H1 (cell line): Measurements from ENCODE around the gene CAPZB. TPM values are rescaled to one million over a fixed set of nuclear protein-coding genes. Genes with fewer than 3 reads are reported as not detected.

Source experiments
- CREB1 ChIP-seq: IDR thresholded peaks from 2 replicates; pipeline ENCODE4 v1.6.1; 2012; ENCODE audit warnings: inconsistent platforms
- HDAC2 ChIP-seq, 2 experiments: fragments of 300-600 bp in 1 of 2; sonication (generic) in 1 of 2; IDR thresholded peaks; 2 replicates each; pipeline ENCODE4 v1.6.1; 2011 to 2012; ENCODE audit warnings: low read depth in 2 of 2, low read length in 2 of 2, mild to moderate bottlenecking in 2 of 2, moderate library complexity in 2 of 2, borderline replicate concordance in 1 of 2, inconsistent platforms in 1 of 2
- POLR2A ChIP-seq, 2 experiments: IDR thresholded peaks; 1 replicate in 1 of 2; 2 replicates in 1 of 2; pipeline ENCODE4 v1.6.1; 2011; ENCODE audit warnings: low read depth in 2 of 2, low read length in 2 of 2, mild to moderate bottlenecking in 2 of 2; ENCODE audit errors: control extremely low read depth in 1 of 2
- POLR2AphosphoS5 ChIP-seq: IDR thresholded peaks from 2 replicates; pipeline ENCODE4 v1.6.1; 2011; ENCODE audit warnings: low read depth, low read length
- POU5F1 ChIP-seq: IDR thresholded peaks from 2 replicates; pipeline ENCODE4 v1.6.1; 2011; ENCODE audit warnings: low read depth, mild to moderate bottlenecking, low read length, moderate library complexity
- polyA plus RNA-seq, 7 experiments: library from polyadenylated mRNA; depleted of rRNA in 3 of 7; stranded (reverse) in 5 of 7; unstranded in 2 of 7; fragments of >200 nt in 5 of 7; fragments of 200-250 nt in 2 of 7; gene quantifications; 1 replicate in 5 of 7; 2 replicates in 1 of 7; 4 replicates in 1 of 7; pipeline versions ENCODE4 v1.2.1 to v1.2.3, GENCODE V29; 2011 to 2013; ENCODE audit warnings: missing spikeins in 2 of 7, mixed read lengths in 2 of 7
- total RNA-seq: library from RNA; stranded (reverse); fragmentation: NEBNext Ultra II Directional; extraction: Animal tissue kit (Norgen Biotek cat#: 25700); gene quantifications from 2 replicates; pipeline ENCODE4 v1.2.1, GENCODE V29; 2021
- TF ChIP-seq, protein P1 (sequence below), 3 experiments: IDR thresholded peaks; 1 replicate in 2 of 3; 2 replicates in 1 of 3; pipeline versions ENCODE4 v1.5.1 to v1.6.1; 2011; ENCODE audit warnings: low read length in 3 of 3, mild to moderate bottlenecking in 3 of 3, inconsistent platforms in 2 of 3, low read depth in 1 of 3, moderate library complexity in 1 of 3; ENCODE audit not compliant: insufficient read depth in 1 of 3; ENCODE audit errors: control extremely low read depth in 1 of 3
- TF ChIP-seq, protein P2 (sequence below): IDR thresholded peaks from 2 replicates; pipeline ENCODE4 v1.6.1; 2011; ENCODE audit warnings: low read length, improper control_type of control experiment
- TF ChIP-seq, protein P3 (sequence below): fragments of 300-600 bp; sonication (generic); IDR thresholded peaks from 2 replicates; pipeline ENCODE4 v1.7.1; 2012; ENCODE audit warnings: low read length, moderate library complexity, mild to moderate bottlenecking, inconsistent platforms; ENCODE audit not compliant: insufficient replicate concordance

The CAPZB gene
- total and polyA plus RNA-seq, 2 of the 8 experiments (the other 6 are each of a cell fraction or from before 2014, with no cell fraction given) = 162 to 371 TPM

DNA sequence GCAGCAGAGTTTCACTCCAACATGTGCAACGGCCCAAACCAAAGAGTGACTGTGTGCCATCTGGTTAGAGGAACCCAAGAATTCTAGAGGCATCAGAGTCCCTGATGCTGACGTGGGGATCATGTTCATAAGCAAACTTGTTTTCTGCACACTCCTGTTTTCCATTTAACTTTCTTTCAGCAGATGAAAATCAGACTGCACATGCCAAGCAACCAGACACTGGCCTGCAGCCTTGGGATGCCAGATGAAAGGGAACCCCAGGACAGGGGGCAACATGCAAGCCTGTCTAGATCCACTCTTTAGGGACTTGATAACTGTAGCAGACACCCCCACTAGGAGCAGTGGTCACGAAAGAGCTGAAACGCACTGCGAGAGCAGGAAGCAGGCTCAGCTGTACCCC is 116.4 kb downstream of the CAPZB start (continued):
- TF ChIP-seq, protein P1, sequence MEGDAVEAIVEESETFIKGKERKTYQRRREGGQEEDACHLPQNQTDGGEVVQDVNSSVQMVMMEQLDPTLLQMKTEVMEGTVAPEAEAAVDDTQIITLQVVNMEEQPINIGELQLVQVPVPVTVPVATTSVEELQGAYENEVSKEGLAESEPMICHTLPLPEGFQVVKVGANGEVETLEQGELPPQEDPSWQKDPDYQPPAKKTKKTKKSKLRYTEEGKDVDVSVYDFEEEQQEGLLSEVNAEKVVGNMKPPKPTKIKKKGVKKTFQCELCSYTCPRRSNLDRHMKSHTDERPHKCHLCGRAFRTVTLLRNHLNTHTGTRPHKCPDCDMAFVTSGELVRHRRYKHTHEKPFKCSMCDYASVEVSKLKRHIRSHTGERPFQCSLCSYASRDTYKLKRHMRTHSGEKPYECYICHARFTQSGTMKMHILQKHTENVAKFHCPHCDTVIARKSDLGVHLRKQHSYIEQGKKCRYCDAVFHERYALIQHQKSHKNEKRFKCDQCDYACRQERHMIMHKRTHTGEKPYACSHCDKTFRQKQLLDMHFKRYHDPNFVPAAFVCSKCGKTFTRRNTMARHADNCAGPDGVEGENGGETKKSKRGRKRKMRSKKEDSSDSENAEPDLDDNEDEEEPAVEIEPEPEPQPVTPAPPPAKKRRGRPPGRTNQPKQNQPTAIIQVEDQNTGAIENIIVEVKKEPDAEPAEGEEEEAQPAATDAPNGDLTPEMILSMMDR (IDR thresholded peaks at IDR 0.05; ENCODE audit: control extremely low read depth in 1 of 3, insufficient read depth in 1 of 3, low read depth in 1 of 3, low read length in 3 of 3) = no peak
- TF ChIP-seq POU5F1 (no peak), HDAC2 (IDR thresholded peaks at IDR 0.05; ENCODE audit: borderline replicate concordance in 1 of 2, low read depth in 2 of 2, low read length in 2 of 2) (no peak), POLR2AphosphoS5 (no peak), POLR2A (IDR thresholded peaks at IDR 0.05; ENCODE audit: control extremely low read depth in 1 of 2, low read depth in 2 of 2, low read length in 2 of 2) (no peak), CREB1 (no peak)
- TF ChIP-seq, protein P2, sequence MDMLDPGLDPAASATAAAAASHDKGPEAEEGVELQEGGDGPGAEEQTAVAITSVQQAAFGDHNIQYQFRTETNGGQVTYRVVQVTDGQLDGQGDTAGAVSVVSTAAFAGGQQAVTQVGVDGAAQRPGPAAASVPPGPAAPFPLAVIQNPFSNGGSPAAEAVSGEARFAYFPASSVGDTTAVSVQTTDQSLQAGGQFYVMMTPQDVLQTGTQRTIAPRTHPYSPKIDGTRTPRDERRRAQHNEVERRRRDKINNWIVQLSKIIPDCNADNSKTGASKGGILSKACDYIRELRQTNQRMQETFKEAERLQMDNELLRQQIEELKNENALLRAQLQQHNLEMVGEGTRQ = no peak
- TF ChIP-seq, protein P3, sequence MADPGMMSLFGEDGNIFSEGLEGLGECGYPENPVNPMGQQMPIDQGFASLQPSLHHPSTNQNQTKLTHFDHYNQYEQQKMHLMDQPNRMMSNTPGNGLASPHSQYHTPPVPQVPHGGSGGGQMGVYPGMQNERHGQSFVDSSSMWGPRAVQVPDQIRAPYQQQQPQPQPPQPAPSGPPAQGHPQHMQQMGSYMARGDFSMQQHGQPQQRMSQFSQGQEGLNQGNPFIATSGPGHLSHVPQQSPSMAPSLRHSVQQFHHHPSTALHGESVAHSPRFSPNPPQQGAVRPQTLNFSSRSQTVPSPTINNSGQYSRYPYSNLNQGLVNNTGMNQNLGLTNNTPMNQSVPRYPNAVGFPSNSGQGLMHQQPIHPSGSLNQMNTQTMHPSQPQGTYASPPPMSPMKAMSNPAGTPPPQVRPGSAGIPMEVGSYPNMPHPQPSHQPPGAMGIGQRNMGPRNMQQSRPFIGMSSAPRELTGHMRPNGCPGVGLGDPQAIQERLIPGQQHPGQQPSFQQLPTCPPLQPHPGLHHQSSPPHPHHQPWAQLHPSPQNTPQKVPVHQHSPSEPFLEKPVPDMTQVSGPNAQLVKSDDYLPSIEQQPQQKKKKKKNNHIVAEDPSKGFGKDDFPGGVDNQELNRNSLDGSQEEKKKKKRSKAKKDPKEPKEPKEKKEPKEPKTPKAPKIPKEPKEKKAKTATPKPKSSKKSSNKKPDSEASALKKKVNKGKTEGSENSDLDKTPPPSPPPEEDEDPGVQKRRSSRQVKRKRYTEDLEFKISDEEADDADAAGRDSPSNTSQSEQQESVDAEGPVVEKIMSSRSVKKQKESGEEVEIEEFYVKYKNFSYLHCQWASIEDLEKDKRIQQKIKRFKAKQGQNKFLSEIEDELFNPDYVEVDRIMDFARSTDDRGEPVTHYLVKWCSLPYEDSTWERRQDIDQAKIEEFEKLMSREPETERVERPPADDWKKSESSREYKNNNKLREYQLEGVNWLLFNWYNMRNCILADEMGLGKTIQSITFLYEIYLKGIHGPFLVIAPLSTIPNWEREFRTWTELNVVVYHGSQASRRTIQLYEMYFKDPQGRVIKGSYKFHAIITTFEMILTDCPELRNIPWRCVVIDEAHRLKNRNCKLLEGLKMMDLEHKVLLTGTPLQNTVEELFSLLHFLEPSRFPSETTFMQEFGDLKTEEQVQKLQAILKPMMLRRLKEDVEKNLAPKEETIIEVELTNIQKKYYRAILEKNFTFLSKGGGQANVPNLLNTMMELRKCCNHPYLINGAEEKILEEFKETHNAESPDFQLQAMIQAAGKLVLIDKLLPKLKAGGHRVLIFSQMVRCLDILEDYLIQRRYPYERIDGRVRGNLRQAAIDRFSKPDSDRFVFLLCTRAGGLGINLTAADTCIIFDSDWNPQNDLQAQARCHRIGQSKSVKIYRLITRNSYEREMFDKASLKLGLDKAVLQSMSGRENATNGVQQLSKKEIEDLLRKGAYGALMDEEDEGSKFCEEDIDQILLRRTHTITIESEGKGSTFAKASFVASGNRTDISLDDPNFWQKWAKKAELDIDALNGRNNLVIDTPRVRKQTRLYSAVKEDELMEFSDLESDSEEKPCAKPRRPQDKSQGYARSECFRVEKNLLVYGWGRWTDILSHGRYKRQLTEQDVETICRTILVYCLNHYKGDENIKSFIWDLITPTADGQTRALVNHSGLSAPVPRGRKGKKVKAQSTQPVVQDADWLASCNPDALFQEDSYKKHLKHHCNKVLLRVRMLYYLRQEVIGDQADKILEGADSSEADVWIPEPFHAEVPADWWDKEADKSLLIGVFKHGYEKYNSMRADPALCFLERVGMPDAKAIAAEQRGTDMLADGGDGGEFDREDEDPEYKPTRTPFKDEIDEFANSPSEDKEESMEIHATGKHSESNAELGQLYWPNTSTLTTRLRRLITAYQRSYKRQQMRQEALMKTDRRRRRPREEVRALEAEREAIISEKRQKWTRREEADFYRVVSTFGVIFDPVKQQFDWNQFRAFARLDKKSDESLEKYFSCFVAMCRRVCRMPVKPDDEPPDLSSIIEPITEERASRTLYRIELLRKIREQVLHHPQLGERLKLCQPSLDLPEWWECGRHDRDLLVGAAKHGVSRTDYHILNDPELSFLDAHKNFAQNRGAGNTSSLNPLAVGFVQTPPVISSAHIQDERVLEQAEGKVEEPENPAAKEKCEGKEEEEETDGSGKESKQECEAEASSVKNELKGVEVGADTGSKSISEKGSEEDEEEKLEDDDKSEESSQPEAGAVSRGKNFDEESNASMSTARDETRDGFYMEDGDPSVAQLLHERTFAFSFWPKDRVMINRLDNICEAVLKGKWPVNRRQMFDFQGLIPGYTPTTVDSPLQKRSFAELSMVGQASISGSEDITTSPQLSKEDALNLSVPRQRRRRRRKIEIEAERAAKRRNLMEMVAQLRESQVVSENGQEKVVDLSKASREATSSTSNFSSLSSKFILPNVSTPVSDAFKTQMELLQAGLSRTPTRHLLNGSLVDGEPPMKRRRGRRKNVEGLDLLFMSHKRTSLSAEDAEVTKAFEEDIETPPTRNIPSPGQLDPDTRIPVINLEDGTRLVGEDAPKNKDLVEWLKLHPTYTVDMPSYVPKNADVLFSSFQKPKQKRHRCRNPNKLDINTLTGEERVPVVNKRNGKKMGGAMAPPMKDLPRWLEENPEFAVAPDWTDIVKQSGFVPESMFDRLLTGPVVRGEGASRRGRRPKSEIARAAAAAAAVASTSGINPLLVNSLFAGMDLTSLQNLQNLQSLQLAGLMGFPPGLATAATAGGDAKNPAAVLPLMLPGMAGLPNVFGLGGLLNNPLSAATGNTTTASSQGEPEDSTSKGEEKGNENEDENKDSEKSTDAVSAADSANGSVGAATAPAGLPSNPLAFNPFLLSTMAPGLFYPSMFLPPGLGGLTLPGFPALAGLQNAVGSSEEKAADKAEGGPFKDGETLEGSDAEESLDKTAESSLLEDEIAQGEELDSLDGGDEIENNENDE = no peak
